Chondrocyte (in vitro differentiated cells): ENCODE data around the gene DEUP1. TPM values are rescaled to one million over a fixed set of nuclear protein-coding genes. Genes with fewer than 3 reads are reported as not detected.
"Not testable (repeated sequence)": the region's sequence is repeated elsewhere in the genome, so short reads cannot be mapped to it uniquely, and the experiment has no call there.

Source experiments
- DNase-seq: peaks from one replicate; pipeline ENCODE4 v3.0.0; 2021; ENCODE audit warnings: mixed read lengths, low spot score
- H3K27ac Mint-ChIP-seq: one replicate; pipeline ENCODE4 v1.8.0; 2021; ENCODE audit warnings: mild to moderate bottlenecking, moderate library complexity, mixed read lengths; ENCODE audit not compliant: unreplicated experiment
- H3K27me3 Mint-ChIP-seq: 2 replicates; pipeline ENCODE4 v1.8.0; 2021; ENCODE audit warnings: low read depth, mixed read lengths
- H3K36me3 Mint-ChIP-seq: 2 replicates; pipeline ENCODE4 v1.8.0; 2021; ENCODE audit warnings: low read depth, mixed read lengths
- H3K4me1 Mint-ChIP-seq: 2 replicates; pipeline ENCODE4 v1.8.0; 2021; ENCODE audit warnings: low read depth, mild to moderate bottlenecking, mixed read lengths
- H3K4me3 Mint-ChIP-seq: one replicate; pipeline ENCODE4 v1.8.0; 2021; ENCODE audit warnings: mild to moderate bottlenecking, moderate library complexity, mixed read lengths; ENCODE audit not compliant: unreplicated experiment
- H3K9me3 Mint-ChIP-seq: 2 replicates; pipeline ENCODE4 v1.8.0; 2021; ENCODE audit warnings: low read depth, mixed read lengths
- CTCF ChIP-seq: fragments of 200-600 bp; sonication (generic); IDR thresholded peaks from 2 replicates; pipeline ENCODE4 v1.5.0; 2021; ENCODE audit warnings: antibody characterized with exemption, mild to moderate bottlenecking, moderate library complexity
- total RNA-seq: library from RNA; stranded (reverse); gene quantifications from 3 replicates; pipeline ENCODE4 v1.2.1, GENCODE V29; 2021

DEUP1 gene
- total RNA-seq, 1 donor from 2014 or later: not detected

- TF ChIP-seq CTCF: no peak
Measured at GRCh38 chr11:93403930-93404329, 73.4 kb downstream of the DEUP1 start.

GRCh38 chr11:93407777-93408401, 77.3 kb downstream of the DEUP1 start:
- H3K27ac Mint-ChIP-seq: no peak overlapping the region
- H3K27me3 Mint-ChIP-seq: peaks cover 3% of the 10 kb centered on the region
- DNase-seq: no peak
- H3K9me3 Mint-ChIP-seq: no peaks in the 10 kb centered on the region
- TF ChIP-seq CTCF: no peak
- no peak overlapping the region for H3K4me3 Mint-ChIP-seq
- no peaks in the 10 kb centered on the region for H3K36me3 Mint-ChIP-seq
- peaks cover 21% of the 10 kb centered on the region for H3K4me1 Mint-ChIP-seq

More at GRCh38 chr11:93403930-93404329, 73.4 kb downstream of the DEUP1 start:
- H3K36me3 Mint-ChIP-seq: peaks cover 1% of the 10 kb centered on the region
- no peak overlapping the region for H3K27ac Mint-ChIP-seq
- no peaks in the 10 kb centered on the region for H3K4me1 Mint-ChIP-seq
- no peaks in the 10 kb centered on the region for H3K9me3 Mint-ChIP-seq
- H3K4me3 Mint-ChIP-seq: no peak overlapping the region
- no peak for DNase-seq
- peaks cover 3% of the 10 kb centered on the region for H3K27me3 Mint-ChIP-seq

- no peaks in the 10 kb centered on the region for H3K9me3 Mint-ChIP-seq
- no peak overlapping the region for H3K4me3 Mint-ChIP-seq
- DNase-seq: no peak
- no peak for TF ChIP-seq CTCF
- H3K4me1 Mint-ChIP-seq: peaks cover 21% of the 10 kb centered on the region
- H3K36me3 Mint-ChIP-seq: no peaks in the 10 kb centered on the region
- H3K27ac Mint-ChIP-seq: no peak overlapping the region
- peaks cover 2% of the 10 kb centered on the region for H3K27me3 Mint-ChIP-seq
Measured at GRCh38 chr11:93410441-93410840, 79.9 kb downstream of the DEUP1 start.

GRCh38 chr11:93411705-93412104, 81.2 kb downstream of the DEUP1 start:
- H3K9me3 Mint-ChIP-seq: peaks cover 3% of the 10 kb centered on the region
- H3K27me3 Mint-ChIP-seq: no peaks in the 10 kb centered on the region
- peaks cover 21% of the 10 kb centered on the region for H3K4me1 Mint-ChIP-seq
- no peak overlapping the region for H3K4me3 Mint-ChIP-seq
- no peak for TF ChIP-seq CTCF
- no peak overlapping the region for H3K27ac Mint-ChIP-seq
- DNase-seq: no peak
- no peaks in the 10 kb centered on the region for H3K36me3 Mint-ChIP-seq

- H3K4me3 Mint-ChIP-seq: no peak overlapping the region
- H3K27ac Mint-ChIP-seq: no peak overlapping the region
- no peaks in the 10 kb centered on the region for H3K27me3 Mint-ChIP-seq
- H3K9me3 Mint-ChIP-seq: no peaks in the 10 kb centered on the region
- TF ChIP-seq CTCF: no peak
- no peaks in the 10 kb centered on the region for H3K4me1 Mint-ChIP-seq
- DNase-seq: no peak
- no peaks in the 10 kb centered on the region for H3K36me3 Mint-ChIP-seq
Measured at GRCh38 chr11:93432247-93432646, 101.7 kb downstream of the DEUP1 start.

- H3K4me3 Mint-ChIP-seq, H3K4me1 Mint-ChIP-seq, DNase-seq, H3K27ac Mint-ChIP-seq: not testable (repeated sequence)
- peaks cover 12% of the 10 kb centered on the region for H3K27me3 Mint-ChIP-seq
- H3K36me3 Mint-ChIP-seq: peaks cover 12% of the 10 kb centered on the region
- H3K9me3 Mint-ChIP-seq: peaks cover 25% of the 10 kb centered on the region
Measured at GRCh38 chr11:93443232-93443631, 112.7 kb downstream of the DEUP1 start.
